ENCODE results near the gene MICALL2. TPM values are rescaled to one million over a fixed set of nuclear protein-coding genes. Genes with fewer than 3 reads are reported as not detected.

MICALL2 gene
- total and polyA plus RNA-seq, 8 donors = 8.3 to 93.6 (median 12.8) TPM

DNA sequence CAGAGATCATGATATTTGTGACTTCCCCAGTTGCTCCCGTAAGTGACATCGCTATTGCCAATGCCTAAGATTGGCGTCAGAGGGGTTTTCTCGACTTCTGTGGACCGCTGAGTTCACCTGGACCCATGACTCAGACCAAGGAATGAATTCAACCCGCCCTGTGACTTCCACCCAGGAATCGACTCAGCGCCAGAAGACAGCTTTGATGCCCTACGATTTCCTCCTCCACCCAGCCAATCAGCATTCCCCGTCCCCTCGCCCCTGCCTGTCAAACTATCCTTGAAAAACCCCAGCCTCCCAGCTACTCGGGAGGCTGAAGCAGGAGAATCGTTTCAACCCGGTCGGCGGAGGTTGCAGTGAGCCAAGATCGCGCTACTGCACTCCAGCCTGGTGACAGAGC is 58.3 kb downstream of the MICALL2 start:
- H3K27me3 ChIP-seq = peaks cover 0 to 9% (median 4%) of the 10 kb centered on the region in 4 donors
- FAIRE-seq = no peak

DNA sequence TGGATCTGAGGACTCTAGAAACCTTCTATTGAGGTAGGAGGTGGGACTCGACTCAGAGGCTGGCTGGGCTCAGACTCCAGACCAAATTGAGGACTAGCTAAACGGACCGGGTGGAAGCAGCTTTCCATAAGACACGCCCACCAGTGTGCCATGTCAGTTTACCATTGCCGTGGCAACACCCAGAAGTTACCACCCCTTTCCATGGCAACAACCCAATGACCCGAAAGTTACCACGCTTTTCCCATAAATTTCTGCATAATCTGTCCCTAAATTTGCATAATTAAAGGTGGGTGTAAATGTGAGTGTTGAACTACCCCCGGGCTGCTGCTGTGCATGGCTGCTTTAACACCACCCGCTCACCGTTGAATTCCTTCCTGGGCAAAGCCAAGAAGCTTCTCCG is 58.9 kb downstream of the MICALL2 start:
- no peak overlapping the region for H3K4me3 ChIP-seq
- H3K27me3 ChIP-seq = peaks cover 0 to 9% (median 4%) of the 10 kb centered on the region in 4 donors
- DNase-seq (no peak), ATAC-seq (no peak), FAIRE-seq (no peak)
- TF ChIP-seq, protein P1, sequence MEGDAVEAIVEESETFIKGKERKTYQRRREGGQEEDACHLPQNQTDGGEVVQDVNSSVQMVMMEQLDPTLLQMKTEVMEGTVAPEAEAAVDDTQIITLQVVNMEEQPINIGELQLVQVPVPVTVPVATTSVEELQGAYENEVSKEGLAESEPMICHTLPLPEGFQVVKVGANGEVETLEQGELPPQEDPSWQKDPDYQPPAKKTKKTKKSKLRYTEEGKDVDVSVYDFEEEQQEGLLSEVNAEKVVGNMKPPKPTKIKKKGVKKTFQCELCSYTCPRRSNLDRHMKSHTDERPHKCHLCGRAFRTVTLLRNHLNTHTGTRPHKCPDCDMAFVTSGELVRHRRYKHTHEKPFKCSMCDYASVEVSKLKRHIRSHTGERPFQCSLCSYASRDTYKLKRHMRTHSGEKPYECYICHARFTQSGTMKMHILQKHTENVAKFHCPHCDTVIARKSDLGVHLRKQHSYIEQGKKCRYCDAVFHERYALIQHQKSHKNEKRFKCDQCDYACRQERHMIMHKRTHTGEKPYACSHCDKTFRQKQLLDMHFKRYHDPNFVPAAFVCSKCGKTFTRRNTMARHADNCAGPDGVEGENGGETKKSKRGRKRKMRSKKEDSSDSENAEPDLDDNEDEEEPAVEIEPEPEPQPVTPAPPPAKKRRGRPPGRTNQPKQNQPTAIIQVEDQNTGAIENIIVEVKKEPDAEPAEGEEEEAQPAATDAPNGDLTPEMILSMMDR (IDR thresholded peaks at IDR 0.05) = no peak
- no peaks in the 10 kb centered on the region for H3K9me3 ChIP-seq
- no peaks in the 10 kb centered on the region for H3K4me1 ChIP-seq
- WGBS, 2 donors = 35 to 39% methylated on average over 11 of the region's 11 CpGs
- H3K36me3 ChIP-seq = no peaks in the 10 kb centered on the region
- intact Hi-C loops (cut with DNase I) = loop anchor here in 1 of 3 donors (10.0 kb wide), 1 partner anchor 176 kb away; no protein-coding TSS in a partner anchor
- no peak overlapping the region for H3K27ac ChIP-seq

More for the DNA sequence above, 58.3 kb downstream of the MICALL2 start:
- H3K9me3 ChIP-seq = no peaks in the 10 kb centered on the region
- intact Hi-C loops (cut with DNase I) = loop anchor here in 1 of 3 donors (10.0 kb wide), 1 partner anchor 176 kb away; no protein-coding TSS in a partner anchor
- H3K36me3 ChIP-seq = no peaks in the 10 kb centered on the region
- no peak overlapping the region for H3K27ac ChIP-seq
- no peak overlapping the region for H3K4me3 ChIP-seq
- no peak for ATAC-seq
- TF ChIP-seq, protein P1 (IDR thresholded peaks at IDR 0.05) = no peak
- DNase-seq = no peak
- 56 to 57% methylated on average over 18 of the region's 18 CpGs for WGBS, 2 donors
- H3K4me1 ChIP-seq = no peaks in the 10 kb centered on the region

DNA sequence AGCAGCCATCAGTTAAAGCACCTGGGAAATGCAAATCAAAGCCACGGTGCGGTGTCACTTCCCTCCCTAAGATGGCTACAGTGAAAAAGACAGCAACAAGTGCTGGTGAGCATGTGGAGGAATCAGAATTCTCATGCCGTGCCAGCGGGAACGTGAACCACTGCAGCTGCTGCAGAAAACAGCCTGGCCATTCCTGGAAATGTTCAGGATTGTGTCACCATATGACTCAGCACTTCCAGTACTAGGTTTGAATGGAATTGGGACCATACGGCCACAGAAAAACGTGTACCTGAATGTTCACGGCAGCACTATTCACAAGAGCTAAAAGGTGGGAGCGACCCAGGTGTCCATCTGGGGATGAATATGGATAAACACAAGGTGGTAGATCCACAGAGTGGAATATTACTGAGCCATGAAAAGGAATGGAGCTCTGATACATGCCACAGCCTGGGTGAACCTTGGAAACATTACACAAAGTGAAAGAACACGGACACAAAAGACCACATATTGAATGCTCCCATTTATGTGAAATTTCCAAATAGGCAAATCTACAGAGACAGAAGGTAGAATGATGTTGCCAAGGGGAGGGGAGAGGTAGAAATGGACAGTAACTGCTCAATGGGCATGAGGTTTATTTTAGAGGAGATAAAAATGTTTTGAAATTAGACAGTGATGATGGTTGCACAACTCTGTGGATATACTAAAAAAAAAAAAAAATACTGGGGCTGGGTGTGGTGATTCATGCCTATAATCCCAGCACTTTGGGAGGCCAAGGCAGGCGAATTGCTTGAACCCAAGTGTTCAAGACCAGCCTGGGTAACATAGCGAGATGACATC is 61.6 kb downstream of the MICALL2 start:
- Histone ChIP-seq H3K27ac (no peak overlapping the region), H3K4me1 (no peaks in the 10 kb centered on the region), H3K4me3 (no peak overlapping the region), H3K36me3 (no peaks in the 10 kb centered on the region), H3K27me3 (peaks cover 0 to 3% (median 0%) of the 10 kb centered on the region in 4 donors), H3K9me3 (no peaks in the 10 kb centered on the region)
- intact Hi-C loops (cut with DNase I) = no loop called here
- DNase-seq (no peak), ATAC-seq (no peak), FAIRE-seq (no peak)
- TF ChIP-seq, protein P1 (IDR thresholded peaks at IDR 0.05) = no peak
- 59 to 63% methylated on average over 12 of the region's 12 CpGs for WGBS, 2 donors

DNA sequence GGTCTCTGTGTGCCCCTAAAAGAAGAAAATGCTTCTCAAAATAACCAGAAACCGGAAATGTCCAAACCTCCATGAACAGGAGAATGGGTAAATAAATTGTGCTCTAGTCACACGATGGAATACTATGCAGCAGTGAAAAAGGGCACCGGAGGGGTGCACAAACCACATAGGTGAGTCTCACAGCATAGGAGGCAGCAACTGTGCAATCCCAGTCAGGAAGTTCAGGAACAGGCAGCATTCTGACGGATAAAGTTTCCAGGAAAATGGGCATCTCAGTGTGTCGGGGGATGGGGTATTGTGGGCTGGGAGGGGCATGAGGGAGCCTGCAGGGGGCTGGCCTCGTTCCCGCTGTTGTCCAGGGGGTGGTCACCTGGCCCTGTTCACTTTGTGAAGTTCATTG is 63.1 kb downstream of the MICALL2 start:
- intact Hi-C loops (cut with DNase I) = no loop called here
- H3K9me3 ChIP-seq = no peaks in the 10 kb centered on the region
- H3K4me1 ChIP-seq = no peaks in the 10 kb centered on the region
- H3K4me3 ChIP-seq = no peak overlapping the region
- FAIRE-seq (no peak), ATAC-seq (no peak), DNase-seq (no peak)
- H3K27ac ChIP-seq = no peak overlapping the region
- H3K36me3 ChIP-seq = no peaks in the 10 kb centered on the region
- WGBS, 2 donors = 61 to 63% methylated on average over 7 of the region's 7 CpGs
- peaks cover 0 to 3% (median 0%) of the 10 kb centered on the region in 4 donors for H3K27me3 ChIP-seq
- TF ChIP-seq, protein P1 (IDR thresholded peaks at IDR 0.05) = no peak
